DMS114 treated with DMSO at 0.1 percent for 48 hours (cell line): ENCODE results near the gene CECR2.
"Not testable (repeated sequence)": the region's sequence is repeated elsewhere in the genome, so short reads cannot be mapped to it uniquely, and the experiment has no call there.

Experiments
- DNase-seq: peaks from one replicate; lab custom pipeline; 2025; ENCODE audit not compliant: unreplicated experiment; lab: John Stamatoyannopoulos, UW

CECR2 gene

GRCh38 chr22:17401728-17402127 is 32.5 kb downstream of the CECR2 start:
- DNase-seq: no peak

GRCh38 chr22:17402293-17402692 is 33.0 kb downstream of the CECR2 start:
- DNase-seq: no peak

GRCh38 chr22:17403906-17404305 is 34.6 kb downstream of the CECR2 start:
- DNase-seq: no peak

- DNase-seq: no peak
These were observed 38.4 kb downstream of the CECR2 start for GRCh38 chr22:17407643-17408042.

GRCh38 chr22:17410576-17410975 is 41.3 kb downstream of the CECR2 start:
- DNase-seq: no peak

GRCh38 chr22:17411213-17411612 is 42.0 kb downstream of the CECR2 start:
- DNase-seq: no peak

- no peak for DNase-seq
These were observed 43.0 kb downstream of the CECR2 start for GRCh38 chr22:17412232-17412631.

GRCh38 chr22:17418890-17419324 is 49.6 kb downstream of the CECR2 start:
- DNase-seq: no peak

GRCh38 chr22:17419348-17419747 is 50.1 kb downstream of the CECR2 start:
- DNase-seq: no peak

GRCh38 chr22:17422736-17423343 is 53.6 kb downstream of the CECR2 start:
- DNase-seq: no peak

GRCh38 chr22:17423616-17424015 is 54.4 kb downstream of the CECR2 start:
- DNase-seq: no peak

GRCh38 chr22:17427528-17427927 is 58.3 kb downstream of the CECR2 start:
- DNase-seq: not testable (repeated sequence)

GRCh38 chr22:17429516-17429915 is 60.3 kb downstream of the CECR2 start:
- no peak for DNase-seq

- no peak for DNase-seq
These were observed 61.2 kb downstream of the CECR2 start for GRCh38 chr22:17430412-17430811.

GRCh38 chr22:17431179-17431578 is 61.9 kb downstream of the CECR2 start:
- no peak for DNase-seq

GRCh38 chr22:17434856-17435255 is 65.6 kb downstream of the CECR2 start:
- DNase-seq: no peak

- no peak for DNase-seq
These were observed 66.1 kb downstream of the CECR2 start for GRCh38 chr22:17435375-17435774.

- DNase-seq: no peak
These were observed 67.2 kb downstream of the CECR2 start for GRCh38 chr22:17436382-17436980.

GRCh38 chr22:17436981-17437412 is 67.7 kb downstream of the CECR2 start:
- DNase-seq: no peak

GRCh38 chr22:17438026-17438425 is 68.8 kb downstream of the CECR2 start:
- DNase-seq: no peak

GRCh38 chr22:17441326-17441725 is 72.1 kb downstream of the CECR2 start:
- DNase-seq: no peak

GRCh38 chr22:17443405-17444203 is 74.3 kb downstream of the CECR2 start:
- no peak for DNase-seq
